TTC549 (cell line): Measurements from ENCODE around the gene ZNF69.
"Not testable (repeated sequence)": the region's sequence is repeated elsewhere in the genome, so short reads cannot be mapped to it uniquely, and the experiment has no call there.

ENCODE experiments used
- FAIRE-seq: peaks from 2 replicates; lab custom pipeline; 2012; peaks lifted over from hg19 to GRCh38; lab: Jason Lieb, UNC

ZNF69 gene

GRCh38 chr19:11887611-11888531 is at the start of gene ZNF69:
Gene ZNF69 (plus strand): TSS chr19:11887782. CDS start chr19:11887924, 142 bp downstream.
- FAIRE-seq, result no peak

- no peak for FAIRE-seq
Observed at GRCh38 chr19:11843722-11844121, 43.9 kb upstream of the ZNF69 start.

GRCh38 chr19:11847615-11848014 is 40.0 kb upstream of the ZNF69 start:
- not testable (repeated sequence) for FAIRE-seq

GRCh38 chr19:11848200-11848593 is 39.4 kb upstream of the ZNF69 start:
- FAIRE-seq, result no peak

GRCh38 chr19:11848594-11849469 is 38.8 kb upstream of the ZNF69 start, which contains the start of gene ZNF439:
Gene ZNF439 (plus strand): TSS chr19:11848726. CDS start chr19:11848868, 142 bp downstream.
- no peak for FAIRE-seq

- not testable (repeated sequence) for FAIRE-seq
Observed at GRCh38 chr19:11850289-11850688, 37.3 kb upstream of the ZNF69 start.

GRCh38 chr19:11853358-11853757 is 34.2 kb upstream of the ZNF69 start:
- FAIRE-seq, result no peak

- FAIRE-seq, result no peak
Observed at GRCh38 chr19:11856596-11857250, 30.9 kb upstream of the ZNF69 start.

- FAIRE-seq, result no peak
Observed at GRCh38 chr19:11860721-11861120, 26.9 kb upstream of the ZNF69 start.

- FAIRE-seq, result no peak
Observed at GRCh38 chr19:11861301-11861700, 26.3 kb upstream of the ZNF69 start.

GRCh38 chr19:11867766-11868165 is 19.8 kb upstream of the ZNF69 start:
- FAIRE-seq, result not testable (repeated sequence)

GRCh38 chr19:11868188-11868587 is 19.4 kb upstream of the ZNF69 start:
- FAIRE-seq, result no peak

- FAIRE-seq, result no peak
Observed at GRCh38 chr19:11872624-11873023, 15.0 kb upstream of the ZNF69 start.

- no peak for FAIRE-seq
Observed at GRCh38 chr19:11873762-11874161, 13.8 kb upstream of the ZNF69 start.

- FAIRE-seq, result not testable (repeated sequence)
Observed at GRCh38 chr19:11879687-11880266, 7.8 kb upstream of the ZNF69 start.

- no peak for FAIRE-seq
Observed at GRCh38 chr19:11880598-11880997, 7.0 kb upstream of the ZNF69 start.

- no peak for FAIRE-seq
Observed at GRCh38 chr19:11881151-11881800, 6.3 kb upstream of the ZNF69 start.

GRCh38 chr19:11882606-11883005 is 5.0 kb upstream of the ZNF69 start:
- FAIRE-seq, result no peak

- no peak for FAIRE-seq
Observed at GRCh38 chr19:11887234-11887610, 360 bp upstream of the ZNF69 start.

- not testable (repeated sequence) for FAIRE-seq
Observed at GRCh38 chr19:11889901-11890300, 2.3 kb downstream of the ZNF69 start.

GRCh38 chr19:11890634-11891033 is 3.1 kb downstream of the ZNF69 start:
- no peak for FAIRE-seq
